Keratinocyte (primary cell): ENCODE results near the gene RASA3.

ENCODE experiments used
- EZH2 ChIP-seq: IDR thresholded peaks from one replicate; pipeline ENCODE4 v1.6.1; 2012; ENCODE audit warnings: inconsistent platforms, mild to moderate bottlenecking, low read length, moderate library complexity
- TF ChIP-seq, protein P1 (sequence below), 3 experiments: IDR thresholded peaks in 1 of 3; conservative IDR thresholded peaks in 1 of 3; optimal IDR thresholded peaks in 1 of 3; 2 replicates in 2 of 3; 3 replicates in 1 of 3; pipeline versions ENCODE3 to v1.5.1; 2011; ENCODE audit warnings: low read length in 3 of 3, mild to moderate bottlenecking in 3 of 3, moderate library complexity in 2 of 3, control low read depth in 1 of 3, inconsistent platforms in 1 of 3; ENCODE audit not compliant: insufficient read depth in 2 of 3; ENCODE audit errors: extremely low read depth in 1 of 3

DNA sequence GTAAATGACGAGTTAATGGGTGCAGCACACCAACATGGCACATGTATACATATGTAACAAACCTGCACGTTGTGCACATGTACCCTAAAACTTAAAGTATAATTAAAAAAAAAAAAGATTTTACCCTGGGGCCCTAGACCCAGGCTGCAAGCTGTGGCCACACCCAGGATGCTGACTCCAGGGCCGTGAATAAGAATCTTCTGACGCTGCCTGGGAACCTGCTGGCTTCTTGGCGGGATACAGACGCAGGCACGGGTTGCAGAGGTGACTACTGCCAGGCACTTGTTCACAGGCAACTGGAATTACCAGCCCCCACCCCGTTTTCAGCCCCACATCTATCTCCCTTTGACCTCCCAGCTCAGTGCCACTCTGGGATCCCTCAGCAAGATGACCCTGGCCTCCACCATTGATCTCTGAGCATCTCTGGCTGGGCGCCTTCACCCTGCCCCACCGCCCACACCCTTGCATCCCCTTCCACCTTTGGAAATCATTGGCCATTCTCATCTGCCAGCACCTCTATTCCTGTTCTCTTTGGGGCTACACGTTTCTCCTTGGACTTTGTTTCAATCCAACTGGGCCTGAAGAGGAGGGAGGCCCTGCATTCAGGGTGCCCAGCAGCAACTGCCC, 25.6 kb upstream of the RASA3 start:
- TF ChIP-seq, protein P1, sequence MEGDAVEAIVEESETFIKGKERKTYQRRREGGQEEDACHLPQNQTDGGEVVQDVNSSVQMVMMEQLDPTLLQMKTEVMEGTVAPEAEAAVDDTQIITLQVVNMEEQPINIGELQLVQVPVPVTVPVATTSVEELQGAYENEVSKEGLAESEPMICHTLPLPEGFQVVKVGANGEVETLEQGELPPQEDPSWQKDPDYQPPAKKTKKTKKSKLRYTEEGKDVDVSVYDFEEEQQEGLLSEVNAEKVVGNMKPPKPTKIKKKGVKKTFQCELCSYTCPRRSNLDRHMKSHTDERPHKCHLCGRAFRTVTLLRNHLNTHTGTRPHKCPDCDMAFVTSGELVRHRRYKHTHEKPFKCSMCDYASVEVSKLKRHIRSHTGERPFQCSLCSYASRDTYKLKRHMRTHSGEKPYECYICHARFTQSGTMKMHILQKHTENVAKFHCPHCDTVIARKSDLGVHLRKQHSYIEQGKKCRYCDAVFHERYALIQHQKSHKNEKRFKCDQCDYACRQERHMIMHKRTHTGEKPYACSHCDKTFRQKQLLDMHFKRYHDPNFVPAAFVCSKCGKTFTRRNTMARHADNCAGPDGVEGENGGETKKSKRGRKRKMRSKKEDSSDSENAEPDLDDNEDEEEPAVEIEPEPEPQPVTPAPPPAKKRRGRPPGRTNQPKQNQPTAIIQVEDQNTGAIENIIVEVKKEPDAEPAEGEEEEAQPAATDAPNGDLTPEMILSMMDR (optimal IDR thresholded peaks at IDR 0.05 in 1 of 3, IDR thresholded peaks at IDR 0.05 in 1 of 3, conservative IDR thresholded peaks at IDR 0.05 in 1 of 3; ENCODE audit: extremely low read depth in 1 of 3, insufficient read depth in 2 of 3, low read length in 3 of 3): no peak
- no peak for TF ChIP-seq EZH2
